GM18526 (cell line): ENCODE data around the gene INO80B.
A peak's percentile ranks its signal among the peaks of the same experiment; 100 is the strongest.

Source experiments
- POLR2A ChIP-seq: IDR thresholded peaks from 3 replicates; pipeline ENCODE4 v1.6.1; 2011; ENCODE audit not compliant: insufficient read length; ENCODE audit errors: extremely low read depth

Gene INO80B

DNA sequence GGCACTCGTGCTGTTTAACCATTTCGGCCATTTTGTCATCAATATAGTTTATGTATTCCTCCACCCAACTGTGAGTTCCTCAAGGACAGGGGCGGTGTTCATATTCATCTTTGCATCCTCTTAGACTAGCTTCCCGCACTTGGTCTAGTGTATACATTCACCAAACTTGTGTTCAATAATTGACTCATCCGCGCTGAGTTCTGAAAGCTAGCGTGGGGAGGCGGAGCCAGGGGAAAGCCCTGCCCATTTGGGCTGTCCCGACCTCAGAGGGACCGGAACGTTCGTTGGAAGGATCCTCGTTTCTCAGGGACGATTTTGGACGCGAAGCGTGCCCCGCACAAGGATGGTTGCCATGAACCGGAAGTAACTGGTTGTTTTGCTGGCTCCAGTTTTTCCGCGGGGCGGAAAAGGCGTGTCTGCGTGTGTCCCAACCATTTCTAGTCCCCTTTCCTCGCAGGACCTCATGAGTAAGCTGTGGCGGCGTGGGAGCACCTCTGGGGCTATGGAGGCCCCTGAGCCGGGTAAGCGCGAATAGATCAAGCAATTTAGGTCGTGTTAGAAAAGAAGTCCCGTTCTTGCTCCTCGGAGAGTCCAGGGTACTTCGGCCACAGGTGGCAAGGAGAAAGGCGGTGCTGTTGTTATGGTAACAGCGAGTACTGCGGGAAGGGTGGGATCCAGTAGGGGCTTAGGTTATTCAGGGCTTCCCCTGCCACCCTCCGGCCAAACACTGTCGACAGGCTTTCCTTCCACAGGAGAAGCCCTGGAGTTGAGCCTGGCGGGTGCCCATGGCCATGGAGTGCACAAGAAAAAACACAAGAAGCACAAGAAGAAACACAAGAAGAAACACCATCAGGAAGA lies at the start of gene INO80B:
INO80B (plus strand) TSS at position 434 of the 858 bp plus-strand sequence; CDS start at position 464, 30 bp downstream.
- TF ChIP-seq POLR2A = peak; percentile 41

DNA sequence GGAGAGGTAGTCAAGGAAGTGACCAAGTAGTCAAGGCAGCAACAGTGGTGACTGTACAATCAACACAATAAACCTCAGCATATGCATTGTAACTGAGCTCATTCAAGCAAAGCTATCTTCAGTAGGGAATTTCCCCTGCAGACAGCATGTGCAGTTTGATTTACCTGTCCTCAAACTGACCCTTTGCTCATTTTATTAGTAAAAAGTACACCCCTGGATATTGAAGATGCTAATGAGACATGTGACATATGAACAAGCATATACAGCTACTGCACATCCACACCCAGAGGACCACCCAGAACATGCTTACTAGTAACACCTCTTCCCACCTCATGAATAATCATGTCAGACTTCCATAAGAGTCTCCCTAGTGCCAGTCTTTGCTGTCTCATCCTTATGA lies 48.9 kb upstream of the INO80B start:
- TF ChIP-seq POLR2A = no peak

DNA sequence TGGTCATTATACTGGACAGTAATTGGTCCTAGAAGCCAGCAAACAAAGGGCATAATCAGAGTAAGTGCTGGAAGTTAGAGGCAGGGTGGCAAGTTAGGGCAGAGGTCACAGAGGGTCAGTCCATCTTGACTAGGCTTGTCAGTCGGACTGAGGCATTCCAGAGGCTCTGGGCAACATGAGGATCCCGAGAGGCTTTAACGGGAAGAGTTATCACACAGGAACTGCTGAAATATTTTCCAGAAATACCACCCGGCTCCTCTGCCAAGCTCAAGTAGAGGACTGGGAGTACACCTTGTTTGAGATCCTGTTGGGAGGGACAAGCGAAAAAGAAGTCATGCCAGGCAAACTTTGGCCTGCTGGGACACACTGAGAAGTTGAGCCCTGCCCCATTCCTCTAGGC lies 47.2 kb upstream of the INO80B start:
- TF ChIP-seq POLR2A = no peak

DNA sequence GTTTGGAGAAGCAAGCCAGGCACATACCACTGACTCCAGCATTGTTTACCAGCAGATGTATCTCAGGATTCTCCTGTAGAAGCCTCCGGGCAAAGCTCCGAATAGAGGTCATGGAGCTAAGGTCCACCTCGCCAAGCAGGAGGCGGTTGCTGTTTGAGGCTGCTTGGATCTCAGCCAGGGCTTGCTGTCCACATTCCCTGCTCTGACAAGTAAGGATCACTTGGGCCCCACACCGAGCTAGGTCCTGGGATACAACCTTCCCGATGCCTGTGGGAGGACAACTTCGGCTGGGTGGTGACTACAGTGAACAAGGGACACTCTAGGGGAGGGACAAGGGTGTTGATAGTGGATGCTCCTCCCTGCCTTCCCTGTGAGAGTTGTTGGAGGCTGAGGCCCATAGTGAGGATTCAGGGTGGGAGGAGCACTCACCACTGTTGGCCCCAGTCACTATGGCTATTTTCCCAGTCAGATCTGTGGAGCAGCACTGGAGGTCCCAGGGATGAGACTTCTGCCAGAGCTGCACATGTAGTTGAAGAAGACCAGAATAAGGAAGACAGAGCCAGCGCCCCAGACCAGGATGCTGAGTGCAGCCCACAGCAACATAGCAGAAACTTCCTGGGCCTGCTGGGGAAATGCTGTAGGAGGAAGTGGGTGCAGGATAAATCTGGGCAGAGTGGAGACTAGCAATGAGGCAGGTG lies 41.7 kb upstream of the INO80B start:
- no peak for TF ChIP-seq POLR2A

DNA sequence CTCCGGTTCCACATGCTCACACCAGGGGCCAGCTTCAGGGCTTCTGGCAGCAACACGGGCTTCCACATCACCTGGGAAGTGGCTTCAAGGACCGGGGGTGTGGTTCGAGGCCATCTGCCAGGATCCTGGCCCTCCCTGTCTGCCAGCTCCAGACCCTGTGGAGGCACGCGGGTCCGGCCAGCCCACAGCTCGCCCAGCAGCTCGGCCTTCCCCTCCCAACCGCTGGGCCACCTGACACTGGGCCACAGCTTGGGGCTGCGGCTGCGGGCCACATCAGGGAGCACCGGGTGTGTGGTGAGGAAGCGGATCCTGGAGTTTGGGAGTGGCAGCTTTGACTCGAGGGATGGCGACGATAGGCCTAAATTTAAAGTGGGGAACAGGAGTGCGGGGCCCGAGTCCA lies 40.4 kb upstream of the INO80B start:
- no peak for TF ChIP-seq POLR2A

DNA sequence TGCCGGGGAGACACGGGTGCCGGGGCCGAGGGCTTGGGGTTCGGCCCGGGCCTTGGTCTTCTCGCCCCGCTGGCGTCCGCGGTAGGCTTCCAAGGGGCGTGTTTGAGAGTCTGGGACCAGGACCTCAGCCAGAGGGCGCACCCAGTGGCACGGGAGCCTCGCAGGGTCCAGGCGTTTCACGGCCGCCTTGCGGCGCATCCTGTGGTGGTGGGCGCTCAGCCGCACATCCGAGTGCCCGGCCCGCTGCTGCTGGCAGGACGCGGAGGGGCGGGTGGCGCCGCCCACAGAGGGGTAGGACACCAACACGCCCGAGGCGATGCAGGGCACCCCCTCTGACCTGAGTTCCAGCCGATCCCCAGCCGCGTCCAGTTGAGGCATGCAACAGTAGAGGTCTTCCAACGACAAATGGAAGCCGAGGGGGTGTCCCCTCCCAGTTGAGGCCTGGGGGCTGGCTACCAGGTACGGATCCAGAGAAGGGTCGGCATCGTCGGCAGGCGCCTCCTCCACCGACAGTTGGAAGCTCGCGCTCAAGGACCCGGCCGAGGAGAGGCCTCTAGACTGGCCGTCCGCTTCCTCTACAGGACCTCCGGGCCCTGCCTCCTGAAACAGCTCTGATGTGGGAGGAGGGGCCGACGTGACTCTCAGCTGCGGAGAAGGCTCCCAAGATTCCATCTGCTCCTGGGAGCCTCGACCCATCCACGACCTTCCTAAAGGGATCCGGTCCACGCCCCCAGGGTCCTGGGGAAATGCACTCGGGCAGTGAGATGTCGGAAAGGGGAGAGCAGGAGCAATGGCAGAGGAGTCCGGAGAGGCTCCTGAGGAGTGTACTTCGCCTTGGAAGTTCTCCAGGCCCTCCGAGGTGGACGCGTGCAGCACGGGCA lies 39.8 kb upstream of the INO80B start:
- no peak for TF ChIP-seq POLR2A

DNA sequence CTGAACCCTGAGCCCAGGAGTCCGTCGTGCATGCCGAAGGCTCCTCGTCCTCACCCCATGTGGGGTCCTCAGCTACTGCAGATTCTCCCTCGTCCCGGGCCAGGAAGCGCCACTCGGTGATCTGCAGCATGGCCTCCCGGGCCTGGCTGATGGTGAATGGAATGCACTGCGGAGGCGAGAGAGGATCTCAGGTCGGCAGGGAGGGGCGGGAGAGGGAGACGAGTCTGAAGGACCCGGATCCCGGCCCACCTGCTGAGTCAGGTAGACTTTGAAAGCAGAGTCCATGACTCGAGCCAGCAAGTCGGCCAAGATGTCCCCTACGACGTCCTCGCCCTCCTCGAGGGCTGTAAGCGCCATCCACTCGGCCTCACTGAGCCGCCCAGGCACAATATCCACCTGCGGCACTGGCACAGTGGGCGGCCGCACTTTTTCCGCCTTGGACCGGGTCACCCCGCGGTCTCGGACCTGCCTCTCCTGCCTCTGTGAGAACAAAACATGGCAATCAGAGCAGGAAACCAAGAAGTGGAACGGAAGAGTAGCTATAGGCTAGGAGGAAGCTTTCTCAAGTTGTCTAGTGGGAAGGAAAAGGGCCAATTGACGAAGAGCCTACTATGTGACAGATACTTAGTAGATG lies 39.0 kb upstream of the INO80B start:
- no peak for TF ChIP-seq POLR2A

DNA sequence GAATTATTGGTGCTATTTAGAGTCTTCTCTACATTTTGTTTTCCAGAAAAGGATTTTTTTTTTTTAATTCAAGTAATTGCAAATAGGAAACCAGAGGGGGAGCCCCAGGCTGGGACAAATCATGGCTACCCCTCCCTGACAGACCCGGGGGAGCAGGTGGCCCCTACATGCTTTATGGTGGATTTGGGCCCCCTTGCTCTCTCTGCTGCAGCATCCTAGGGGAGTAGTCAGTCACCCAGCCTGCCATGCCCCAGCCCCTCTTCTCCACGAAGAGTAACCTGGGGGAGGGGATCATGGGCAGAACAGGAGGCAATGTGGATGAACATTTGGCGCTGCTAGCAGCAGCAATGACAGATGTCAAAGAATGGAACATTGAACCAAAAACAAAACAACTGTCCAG lies 38.1 kb upstream of the INO80B start:
- TF ChIP-seq POLR2A = no peak

DNA sequence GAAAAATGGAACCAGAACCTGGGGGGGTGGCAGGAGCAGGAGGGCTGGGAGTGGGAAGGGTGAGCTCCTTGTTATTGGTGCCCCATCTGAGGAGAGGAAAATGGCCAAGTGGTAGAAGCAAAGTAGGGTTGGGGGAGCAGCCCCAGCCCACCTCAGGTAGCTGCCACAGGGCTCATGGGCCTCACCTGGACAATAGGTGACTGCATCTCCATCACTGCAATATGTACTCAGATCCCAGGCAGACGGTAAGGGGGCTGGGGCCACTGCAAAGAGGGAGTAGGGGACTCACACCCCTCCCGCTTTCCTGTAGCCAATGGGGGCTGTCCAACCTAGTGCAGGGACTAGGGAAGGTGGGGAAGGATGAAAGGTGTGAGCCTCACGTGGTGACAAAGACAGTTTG lies 37.7 kb upstream of the INO80B start:
- no peak for TF ChIP-seq POLR2A

DNA sequence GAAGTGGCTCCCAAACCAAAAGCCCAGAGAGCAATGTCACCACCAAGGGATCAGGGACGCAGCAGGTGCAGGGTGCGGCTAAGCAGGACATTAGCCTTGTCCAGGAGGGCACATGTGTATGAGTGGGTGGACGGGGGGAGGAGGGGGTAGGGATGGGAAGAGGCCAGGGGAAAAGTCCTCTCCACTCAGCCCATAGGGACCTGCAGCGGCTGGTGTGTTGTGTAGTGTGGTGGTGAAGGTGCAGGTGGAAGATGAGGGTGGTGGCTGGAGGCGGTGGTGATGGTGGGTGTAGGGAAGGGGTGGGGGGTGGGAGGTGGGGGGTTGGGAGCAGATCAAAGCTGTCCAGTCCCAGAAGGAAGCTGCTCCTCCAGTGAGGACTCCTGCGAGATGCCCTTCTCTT lies 37.1 kb upstream of the INO80B start:
- no peak for TF ChIP-seq POLR2A

DNA sequence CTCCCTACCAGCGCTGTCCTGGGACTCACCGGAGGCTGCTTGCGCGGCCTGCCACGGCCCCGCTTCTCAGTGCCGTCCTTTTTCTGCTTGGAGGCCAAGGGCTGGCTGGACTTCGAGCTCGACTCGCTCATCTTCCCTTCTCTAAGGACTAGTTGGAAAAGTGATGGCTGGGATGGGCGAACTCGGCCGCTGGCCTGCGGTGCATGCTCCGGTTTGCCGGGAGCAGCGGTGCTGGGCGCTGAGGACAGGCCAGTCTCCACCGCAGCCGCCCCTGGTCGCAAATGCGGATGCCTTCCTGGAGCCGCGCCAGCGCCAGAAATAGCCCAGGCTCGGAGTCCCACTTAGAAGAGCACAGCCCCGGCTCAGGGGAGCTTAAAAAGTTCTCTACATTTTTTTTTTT lies 36.6 kb upstream of the INO80B start:
- TF ChIP-seq POLR2A = no peak

DNA sequence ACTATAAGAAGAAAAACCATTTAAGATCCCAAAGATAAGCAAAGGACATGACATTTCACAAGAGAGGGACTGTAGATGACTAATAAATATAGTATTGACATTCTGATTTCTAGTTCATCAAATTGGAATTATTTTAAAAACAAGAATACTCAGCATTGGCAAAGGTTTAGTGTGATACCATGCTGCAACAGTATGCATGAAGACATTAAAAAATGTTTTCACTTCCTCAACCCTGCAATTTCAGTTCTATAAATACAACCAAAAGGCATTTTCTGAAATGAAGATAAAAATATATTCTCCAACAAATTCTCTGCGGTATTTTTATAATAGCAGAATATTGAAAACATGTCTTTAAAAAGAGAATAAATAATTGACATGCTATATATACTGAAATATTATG lies 35.5 kb upstream of the INO80B start:
- no peak for TF ChIP-seq POLR2A

DNA sequence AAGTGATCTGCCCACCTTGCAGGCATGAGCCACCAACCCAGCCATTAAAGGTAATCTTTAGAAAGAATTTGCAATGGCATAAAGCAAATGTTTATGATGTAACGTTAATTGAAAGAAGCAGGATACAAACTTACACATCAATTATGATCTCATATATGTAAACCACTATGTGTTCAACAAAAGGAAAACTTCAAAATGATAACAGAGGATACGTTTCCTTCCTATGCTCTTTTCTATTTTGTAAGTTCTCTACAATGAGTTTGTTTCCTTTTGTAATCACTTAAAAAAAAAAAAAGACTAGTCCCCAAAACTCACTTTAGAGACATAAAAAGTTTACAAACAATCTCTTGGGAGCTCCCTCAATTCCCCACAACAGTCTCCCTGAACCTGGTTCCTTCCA lies 34.9 kb upstream of the INO80B start:
- TF ChIP-seq POLR2A = no peak

DNA sequence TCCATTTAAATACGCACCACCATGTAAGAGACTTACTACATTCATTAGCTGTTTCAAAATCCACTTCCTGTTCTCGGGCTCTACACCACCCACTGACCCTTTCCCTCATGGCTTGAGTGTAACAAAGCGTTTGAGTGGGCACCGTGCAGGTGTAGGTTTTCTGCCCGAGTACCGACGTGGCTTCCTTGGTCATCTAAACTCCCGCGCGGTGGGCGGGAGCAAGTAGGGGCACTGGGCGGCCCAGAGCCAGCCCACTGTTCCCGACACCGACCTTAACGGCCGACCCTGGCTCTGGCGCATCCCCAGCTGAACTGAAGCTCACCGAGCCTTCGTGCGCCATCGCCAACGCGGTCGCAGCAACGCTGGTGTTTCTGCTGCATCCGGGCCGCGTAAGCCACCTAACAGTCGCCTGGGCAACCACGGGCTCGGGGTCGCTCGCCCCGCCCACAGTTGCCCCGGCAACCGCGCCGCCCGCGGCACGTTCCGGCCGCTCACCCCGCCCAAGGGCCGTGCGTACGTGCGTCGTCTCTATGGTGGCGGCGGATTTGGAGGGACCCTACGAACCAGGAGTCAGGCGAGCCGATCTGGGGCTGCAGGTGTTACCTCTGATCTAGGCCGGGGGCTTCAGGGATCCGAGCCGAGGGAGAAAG lies 33.5 kb upstream of the INO80B start, which contains the start of the genes C2orf81 and WDR54:
C2orf81 (minus strand) TSS at position 399 of the 650 bp plus-strand sequence; CDS start at position 340, 59 bp downstream.
WDR54 (plus strand) TSS at position 510 of the 650 bp plus-strand sequence. CDS start 424 bp downstream, outside the sequence.
- TF ChIP-seq POLR2A = peak; percentile 92
